Activated CD8-positive, alpha-beta T cell treated with anti-CD3 and anti-CD28 coated beads for 36 hours (primary cell): ENCODE results near the gene CXXC5. TPM values are rescaled to one million over a fixed set of nuclear protein-coding genes. Genes with fewer than 3 reads are reported as not detected.
"Not testable (repeated sequence)": the region's sequence is repeated elsewhere in the genome, so short reads cannot be mapped to it uniquely, and the experiment has no call there.

ENCODE experiments used
- ATAC-seq: fragments of 200-7000 bp; cut with Tn5 transposase; one replicate; pipeline ENCODE4 v1.10.0; 2021; ENCODE audit warnings: mild to moderate bottlenecking, moderate library complexity
- CTCF ChIA-PET: fragments of 350-600 bp; sonication (Branson Sonifier 250); formaldehyde crosslinking; loops from one replicate; lab custom pipeline; 2021; ENCODE audit warnings: antibody characterized with exemption; lab: Charles Lee
- POLR2A ChIA-PET: fragments of 350-600 bp; sonication (Branson Sonifier 250); formaldehyde crosslinking; loops from one replicate; lab custom pipeline; 2021; ENCODE audit warnings: antibody characterized with exemption; lab: Charles Lee
- DNase-seq: peaks from one replicate; pipeline ENCODE4 v3.0.0-alpha.2; 2020
- H3K27ac Mint-ChIP-seq: one replicate; pipeline ENCODE4 v1.8.0; 2021; ENCODE audit warnings: mild to moderate bottlenecking, mixed read lengths
- H3K27me3 Mint-ChIP-seq: one replicate; pipeline ENCODE4 v1.8.0; 2021; ENCODE audit warnings: mixed read lengths
- H3K36me3 Mint-ChIP-seq: one replicate; pipeline ENCODE4 v1.8.0; 2021; ENCODE audit warnings: low read depth, mixed read lengths
- H3K4me1 Mint-ChIP-seq: one replicate; pipeline ENCODE4 v1.8.0; 2021; ENCODE audit warnings: low read depth, mixed read lengths
- H3K4me3 Mint-ChIP-seq: one replicate; pipeline ENCODE4 v1.8.0; 2021; ENCODE audit warnings: mild to moderate bottlenecking, moderate library complexity, mixed read lengths
- H3K9me3 Mint-ChIP-seq: one replicate; pipeline ENCODE4 v1.8.0; 2021; ENCODE audit warnings: mixed read lengths
- CTCF ChIP-seq: fragments of 200-600 bp; IDR thresholded peaks from one replicate; pipeline ENCODE4 v1.8.0; 2022; ENCODE audit warnings: antibody characterized with exemption, mild to moderate bottlenecking
- intact Hi-C: fragments of 100-400 bp; cut with micrococcal nuclease; formaldehyde crosslinking; loops from one replicate; pipeline ENCODE4 v1.10.0; 2022
- total RNA-seq, 2 experiments: library from RNA; stranded (reverse); gene quantifications; one replicate each; pipeline ENCODE4 v1.2.3, GENCODE V29; 2021

CXXC5 gene
- 1 to 10 TPM; 3.5 to 4.3 TPM for total RNA-seq

- DNase-seq (peak; percentile 69), ATAC-seq (peak; percentile 34)
- POLR2A ChIA-PET = interaction anchor here (1.3 to 11.4 kb wide), 4 partner anchors 12 to 22 kb away, joined by 4 to 87 read pairs (median 6); no protein-coding TSS in a partner anchor
- Mint-ChIP-seq H3K27me3 (peaks cover 44% of the 10 kb centered on the region), H3K9me3 (no peaks in the 10 kb centered on the region), H3K36me3 (no peaks in the 10 kb centered on the region), H3K27ac (no peak within 1 kb of the TSS), H3K4me3 (peak within 1 kb of the TSS; percentile 77), H3K4me1 (peaks cover 44% of the 10 kb centered on the region)
- CTCF ChIA-PET = interaction anchor here (1.1 to 3.1 kb wide), 6 partner anchors 11 to 135 kb away, joined by 4 to 31 read pairs (median 7); no protein-coding TSS in a partner anchor
- intact Hi-C loops = loop anchor here (1.0 kb wide), 1 partner anchor 12 kb away; no protein-coding TSS in a partner anchor
- no peak for TF ChIP-seq CTCF
Measured at GRCh38 chr5:139648205-139649081, at the start of gene CXXC5. Gene CXXC5, plus strand, starts transcription at chr5:139648349. Its CDS starts 32,175 bp downstream, at chr5:139680524.

- not testable (repeated sequence) for ATAC-seq, H3K27me3 Mint-ChIP-seq, DNase-seq, H3K4me3 Mint-ChIP-seq, H3K9me3 Mint-ChIP-seq
- Mint-ChIP-seq H3K27ac (peak overlapping the region; percentile 20), H3K36me3 (peaks cover 41% of the 10 kb centered on the region), H3K4me1 (peaks cover 21% of the 10 kb centered on the region)
- CTCF ChIA-PET = interaction anchor here (0.8 to 2.0 kb wide), 6 partner anchors 10 to 176 kb away, joined by 3 to 6 read pairs (median 4); no protein-coding TSS in a partner anchor
- POLR2A ChIA-PET = interaction anchor here (0.8 to 1.6 kb wide), 5 partner anchors 17 to 116 kb away, joined by 3 to 5 read pairs (median 3); partner anchors contain the start of gene STING1
- intact Hi-C loops = loop anchor here (10.0 kb wide), 1 partner anchor 314 kb away; no protein-coding TSS in a partner anchor
Measured at GRCh38 chr5:139598601-139598965, 49.6 kb upstream of the CXXC5 start.

GRCh38 chr5:139600336-139600949 lies 47.7 kb upstream of the CXXC5 start:
- Mint-ChIP-seq H3K4me3 (no peak overlapping the region), H3K4me1 (peaks cover 18% of the 10 kb centered on the region), H3K36me3 (peaks cover 34% of the 10 kb centered on the region), H3K27me3 (no peaks in the 10 kb centered on the region), H3K27ac (peak overlapping the region; percentile 17), H3K9me3 (no peaks in the 10 kb centered on the region)
- ATAC-seq = no peak
- no peak for DNase-seq
- intact Hi-C loops = no loop called here
- ChIA-PET CTCF (interaction anchor here (0.6 to 1.7 kb wide), 3 partner anchors 10 to 33 kb away, joined by 3 to 4 read pairs (median 4); no protein-coding TSS in a partner anchor), POLR2A (interaction anchor here (1.0 to 1.9 kb wide), 2 partner anchors 8 to 9 kb away, joined by 4 to 5 read pairs; no protein-coding TSS in a partner anchor)
- TF ChIP-seq CTCF = no peak

- no peaks in the 10 kb centered on the region for H3K27me3 Mint-ChIP-seq
Measured at GRCh38 chr5:139601429-139601828, 46.7 kb upstream of the CXXC5 start.

GRCh38 chr5:139601948-139602347 lies 46.2 kb upstream of the CXXC5 start:
- Mint-ChIP-seq H3K36me3 (peaks cover 30% of the 10 kb centered on the region), H3K4me1 (peaks cover 21% of the 10 kb centered on the region)
- DNase-seq, H3K9me3 Mint-ChIP-seq, H3K27me3 Mint-ChIP-seq, intact Hi-C loops, H3K27ac Mint-ChIP-seq, ATAC-seq, H3K4me3 Mint-ChIP-seq: not testable (repeated sequence)
- POLR2A ChIA-PET = interaction anchor here (1.9 kb wide), 1 partner anchor 11 kb away, joined by 4 read pairs; no protein-coding TSS in a partner anchor
- CTCF ChIA-PET = interaction anchor here (1.3 kb wide), 1 partner anchor 30 kb away, joined by 3 read pairs; no protein-coding TSS in a partner anchor

More at GRCh38 chr5:139601429-139601828, 46.7 kb upstream of the CXXC5 start:
- no peaks in the 10 kb centered on the region for H3K9me3 Mint-ChIP-seq
- H3K27ac Mint-ChIP-seq = no peak overlapping the region
- H3K36me3 Mint-ChIP-seq = peaks cover 30% of the 10 kb centered on the region
- CTCF ChIA-PET = interaction anchor here (1.3 kb wide), 1 partner anchor 31 kb away, joined by 3 read pairs; no protein-coding TSS in a partner anchor
- no peak overlapping the region for H3K4me3 Mint-ChIP-seq
- intact Hi-C loops = no loop called here
- TF ChIP-seq CTCF = no peak
- DNase-seq (no peak), ATAC-seq (no peak)
- POLR2A ChIA-PET = interaction anchor here (1.9 kb wide), 1 partner anchor 10 kb away, joined by 4 read pairs; no protein-coding TSS in a partner anchor
- peaks cover 21% of the 10 kb centered on the region for H3K4me1 Mint-ChIP-seq
